Posterior vena cava (tissue), 2 donors: ENCODE data around the gene KRTCAP2. TPM values are rescaled to one million over a fixed set of nuclear protein-coding genes. Genes with fewer than 3 reads are reported as not detected.

ENCODE experiments used
- DNase-seq: peaks from one replicate; pipeline ENCODE4 v3.0.0-alpha.2; 2020; ENCODE audit warnings: low spot score
- intact Hi-C, 2 donors: fragments of 100-400 bp; cut with DNase I; formaldehyde crosslinking; loops; one replicate each; pipeline versions ENCODE4 v1.14.1 to v1.14.2; 2022 to 2023
- total RNA-seq, 2 donors: library from RNA; stranded (reverse); fragmentation: NEBNext Ultra II Directional; extraction: Animal tissue kit (Norgen Biotek cat#: 25700); gene quantifications; one replicate each; pipeline ENCODE4 v1.2.1, GENCODE V29; 2021
- donor health status: DM: yes; HTN: yes; CAD: no.
- donor health status: DM: yes; HTN: yes; CAD: no.

Gene KRTCAP2
- total RNA-seq, 2 donors from 2014 or later = 145 to 146 TPM

DNA sequence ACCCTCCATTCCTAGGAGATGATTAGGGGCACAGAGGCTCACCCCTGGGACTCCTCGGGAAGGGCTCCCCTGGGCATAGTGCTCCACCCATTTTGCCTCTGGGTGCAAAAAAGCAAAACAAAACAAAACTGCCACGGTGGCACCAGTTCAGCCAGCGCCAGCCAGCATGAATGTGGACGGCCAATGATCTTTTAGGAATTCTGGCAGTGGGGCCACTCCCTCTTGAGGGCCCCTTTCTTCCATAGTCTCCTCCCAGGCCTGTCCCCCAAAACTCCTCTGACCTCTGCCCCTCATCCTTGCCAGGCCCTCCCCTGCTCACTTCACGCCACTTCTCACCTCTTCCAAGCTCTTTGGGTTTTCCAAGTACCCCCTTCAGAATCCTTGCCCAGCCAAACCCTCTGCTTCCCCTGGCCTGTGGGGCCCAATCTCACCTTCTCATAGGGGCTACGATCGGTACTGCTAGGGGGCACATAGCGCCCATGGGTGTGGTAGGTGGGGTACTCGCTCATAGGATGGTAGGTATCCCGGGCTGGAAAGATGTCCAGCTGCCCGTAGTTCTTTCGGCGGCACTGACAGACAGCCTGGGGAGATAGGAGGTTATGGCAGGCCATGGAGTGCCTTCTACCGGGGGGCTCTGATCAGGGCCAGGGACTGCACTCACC is 13.8 kb upstream of the KRTCAP2 start:
- intact Hi-C loops = no loop called here
- DNase-seq = no peak

DNA sequence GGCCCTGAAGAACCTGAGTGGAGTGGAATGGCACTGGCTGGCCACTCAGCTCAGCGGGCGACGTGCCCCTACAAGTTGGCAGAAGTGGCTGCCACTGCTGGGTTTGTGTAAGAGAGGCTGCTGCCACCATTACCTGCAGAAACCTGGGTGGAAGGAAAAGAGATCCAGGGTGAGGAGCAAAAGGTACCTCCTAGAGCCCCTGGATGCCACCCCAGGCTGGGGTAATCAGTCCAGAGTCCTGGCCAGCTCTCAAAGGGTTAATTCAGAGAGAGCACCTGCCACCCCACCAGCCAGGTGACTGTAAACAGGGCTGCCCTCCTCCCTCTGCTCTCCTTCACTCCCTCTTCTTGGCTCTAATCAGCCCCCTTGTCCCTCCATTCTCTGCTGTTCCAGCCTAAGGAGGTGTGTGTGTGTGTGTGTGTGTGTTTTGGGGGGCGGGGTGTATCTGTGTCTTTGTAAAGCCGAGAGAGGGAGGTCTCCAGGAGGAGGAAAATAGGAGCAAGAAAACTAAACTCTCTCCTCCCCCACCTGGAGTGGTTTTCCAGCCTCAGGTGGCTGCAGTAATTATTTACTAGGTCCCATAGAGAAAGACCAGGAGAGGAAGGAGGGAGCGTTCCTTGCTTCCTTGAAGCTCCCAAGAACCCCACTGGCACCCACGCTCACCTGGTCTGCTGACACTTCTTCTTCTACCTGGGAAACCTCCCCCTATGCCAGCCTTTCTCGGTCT is 13.1 kb upstream of the KRTCAP2 start:
- intact Hi-C loops = no loop called here
- peak; percentile 65 for DNase-seq

- intact Hi-C loops = no loop called here
- DNase-seq = no peak
Measured at GRCh38 chr1:155185783-155186066, 12.6 kb upstream of the KRTCAP2 start.

GRCh38 chr1:155184835-155185782 is 12.0 kb upstream of the KRTCAP2 start:
- peak; percentile 83 for DNase-seq
- intact Hi-C loops = no loop called here

GRCh38 chr1:155184351-155184811 is 11.3 kb upstream of the KRTCAP2 start:
- DNase-seq = no peak
- intact Hi-C loops = no loop called here

GRCh38 chr1:155183775-155184221 is 10.7 kb upstream of the KRTCAP2 start:
- no peak for DNase-seq
- intact Hi-C loops = no loop called here

GRCh38 chr1:155182052-155182550 is 9.0 kb upstream of the KRTCAP2 start:
- intact Hi-C loops = no loop called here
- DNase-seq = peak; percentile 60

DNA sequence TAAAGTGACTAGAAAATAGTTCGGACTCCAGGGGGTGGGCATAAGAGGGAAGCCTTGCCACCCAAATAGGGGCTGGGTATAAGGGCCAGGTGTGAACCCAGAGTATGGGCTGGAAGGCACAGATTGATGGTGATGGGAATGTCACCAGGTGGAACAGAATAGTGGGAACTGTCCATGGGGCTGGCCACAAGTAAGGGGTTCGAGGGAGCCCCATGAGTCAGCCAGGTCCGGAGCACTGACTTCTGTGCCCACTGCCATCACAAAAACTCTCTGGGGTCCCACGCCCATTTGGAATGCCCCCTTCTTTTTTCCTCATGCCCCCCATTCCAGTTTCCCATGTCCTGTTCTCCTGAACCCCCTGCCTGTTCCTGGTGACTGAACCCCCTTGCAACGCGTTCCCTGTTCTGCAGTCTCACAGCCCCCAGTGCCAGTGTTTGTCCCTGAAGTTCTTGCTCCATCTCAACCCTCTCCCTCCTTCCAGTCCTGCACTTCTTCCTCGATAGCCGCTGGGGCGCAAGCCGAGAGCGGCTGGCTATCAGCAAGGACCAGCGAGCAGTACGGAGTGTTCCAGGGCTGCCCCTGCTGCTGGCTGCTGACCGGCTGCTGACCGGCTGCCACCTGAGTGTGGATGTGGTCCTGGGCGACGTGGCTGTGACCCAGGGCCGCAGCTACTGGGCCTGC is 8.4 kb upstream of the KRTCAP2 start:
- peak; percentile 58 for DNase-seq
- intact Hi-C loops = no loop called here

DNA sequence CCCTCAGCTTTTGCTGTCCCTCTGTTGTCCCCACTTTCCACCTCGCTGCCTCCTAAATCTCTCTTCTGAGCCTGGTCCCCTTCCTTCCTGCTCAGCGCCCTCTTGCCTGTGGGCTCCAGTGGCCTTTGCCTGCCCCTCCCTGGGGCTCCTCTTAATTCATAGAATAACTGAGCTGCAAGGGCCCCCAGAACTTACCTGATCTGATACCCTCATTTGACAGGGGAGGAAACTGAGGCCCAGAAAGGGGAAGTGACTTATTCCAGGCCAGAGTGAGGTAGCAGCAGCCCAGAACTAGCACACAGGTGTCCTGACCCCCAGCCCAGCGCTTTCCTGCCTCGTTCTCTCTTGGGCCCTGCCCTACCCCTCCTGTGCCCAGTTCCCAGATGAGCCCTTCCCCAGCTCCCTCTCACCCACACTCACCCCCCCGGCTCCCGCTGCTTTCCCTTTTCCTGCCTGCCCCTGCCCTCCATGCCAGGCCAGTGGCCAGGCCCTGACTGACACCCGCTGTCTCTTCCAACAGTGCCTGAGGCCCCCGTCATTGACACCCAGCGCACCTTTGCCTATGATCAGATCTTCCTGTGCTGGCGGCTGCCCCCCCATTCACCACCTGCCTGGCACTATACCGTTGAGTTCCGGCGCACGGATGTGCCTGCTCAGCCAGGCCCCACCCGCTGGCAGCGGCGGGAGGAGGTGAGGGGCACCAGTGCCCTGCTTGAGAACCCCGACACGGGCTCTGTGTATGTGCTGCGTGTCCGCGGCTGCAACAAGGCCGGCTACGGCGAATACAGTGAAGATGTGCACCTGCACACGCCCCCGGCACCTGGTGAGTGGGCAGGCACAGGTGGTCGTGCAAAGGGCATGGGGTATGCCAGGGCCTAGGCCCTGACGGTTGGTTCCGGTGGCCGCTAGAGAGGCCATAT is 6.3 kb upstream of the KRTCAP2 start:
- intact Hi-C loops = loop anchor here in 1 of 2 donors (10.0 kb wide), 1 partner anchor 45 kb away; no protein-coding TSS in a partner anchor
- peak; percentile 74 for DNase-seq

- intact Hi-C loops = loop anchor here in 1 of 2 donors (10.0 kb wide), 1 partner anchor 46 kb away; no protein-coding TSS in a partner anchor
- DNase-seq = peak; percentile 78
Measured at GRCh38 chr1:155178441-155179111, 5.5 kb upstream of the KRTCAP2 start.

DNA sequence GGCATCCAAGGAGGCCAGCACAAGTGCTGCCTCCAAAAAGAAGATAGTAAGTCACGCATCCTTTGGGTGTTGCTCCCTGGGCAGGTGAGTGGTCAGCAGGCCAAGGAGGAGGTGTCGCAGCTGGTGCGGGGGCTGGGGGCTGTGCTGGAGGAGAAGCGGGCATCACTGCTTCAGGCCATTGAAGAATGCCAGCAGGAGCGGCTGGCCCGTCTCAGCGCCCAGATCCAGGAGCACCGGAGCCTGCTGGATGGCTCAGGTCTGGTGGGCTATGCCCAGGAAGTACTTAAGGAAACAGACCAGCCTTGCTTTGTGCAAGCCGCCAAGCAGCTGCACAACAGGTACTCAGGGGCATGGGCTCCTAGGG is 4.8 kb upstream of the KRTCAP2 start:
- DNase-seq = peak; percentile 72
- intact Hi-C loops = loop anchor here (2.0 to 10.0 kb wide), 2 partner anchors 47 to 49 kb away; no protein-coding TSS in a partner anchor

GRCh38 chr1:155177192-155177917 is 4.3 kb upstream of the KRTCAP2 start:
- DNase-seq = peak; percentile 62
- intact Hi-C loops = loop anchor here (2.0 to 10.0 kb wide), 2 partner anchors 47 to 49 kb away; no protein-coding TSS in a partner anchor

- intact Hi-C loops = loop anchor here (2.0 to 10.0 kb wide), 2 partner anchors 48 to 50 kb away; no protein-coding TSS in a partner anchor
- DNase-seq = peak; percentile 94
Measured at GRCh38 chr1:155176544-155177071, 3.5 kb upstream of the KRTCAP2 start.

DNA sequence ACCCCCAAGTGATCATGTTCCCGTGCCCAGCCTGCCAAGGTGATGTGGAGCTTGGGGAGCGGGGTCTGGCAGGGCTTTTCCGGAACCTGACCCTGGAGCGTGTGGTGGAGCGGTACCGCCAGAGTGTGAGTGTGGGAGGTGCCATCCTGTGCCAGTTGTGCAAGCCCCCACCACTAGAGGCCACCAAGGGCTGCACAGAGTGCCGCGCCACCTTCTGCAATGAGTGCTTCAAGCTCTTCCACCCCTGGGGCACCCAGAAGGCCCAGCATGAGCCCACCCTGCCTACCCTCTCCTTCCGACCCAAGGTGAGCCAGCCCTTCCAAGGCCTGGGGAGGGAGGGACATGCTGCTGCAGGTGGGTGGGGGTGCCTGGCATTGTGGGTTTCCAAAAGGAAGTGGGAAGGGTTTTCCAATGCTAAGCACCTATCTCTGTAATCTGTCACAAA is 2.8 kb upstream of the KRTCAP2 start:
- intact Hi-C loops = loop anchor here (2.0 to 10.0 kb wide), 2 partner anchors 49 to 51 kb away; no protein-coding TSS in a partner anchor
- no peak for DNase-seq

DNA sequence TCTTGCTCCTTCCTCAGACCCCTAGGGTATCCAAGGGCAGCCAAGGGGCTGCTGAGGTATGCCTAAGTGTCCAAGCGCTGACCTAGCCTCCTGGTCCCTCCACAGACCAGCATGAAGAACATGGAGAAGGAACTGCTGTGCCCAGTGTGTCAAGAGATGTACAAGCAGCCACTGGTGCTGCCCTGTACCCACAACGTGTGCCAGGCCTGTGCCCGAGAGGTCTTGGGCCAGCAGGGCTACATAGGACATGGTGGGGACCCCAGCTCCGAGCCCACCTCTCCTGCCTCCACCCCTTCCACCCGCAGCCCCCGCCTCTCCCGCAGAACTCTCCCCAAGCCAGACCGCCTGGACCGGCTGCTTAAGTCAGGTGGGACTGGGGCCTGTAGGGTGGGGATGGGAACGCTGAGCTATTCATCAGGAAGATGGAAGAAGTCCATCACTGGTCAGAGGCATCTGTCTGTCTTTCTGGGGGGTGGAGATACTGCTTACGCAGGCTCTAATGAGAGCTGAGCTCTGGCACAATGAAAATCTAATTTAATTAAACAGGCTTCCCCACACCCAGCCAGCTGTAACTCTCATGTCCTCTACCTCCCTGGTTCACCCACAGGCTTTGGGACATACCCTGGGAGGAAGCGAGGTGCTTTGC is 2.3 kb upstream of the KRTCAP2 start:
- DNase-seq = no peak

More for the DNA sequence above, 2.3 kb upstream of the KRTCAP2 start:
- intact Hi-C loops = loop anchor here in 1 of 2 donors (10.0 kb wide), 1 partner anchor 49 kb away; no protein-coding TSS in a partner anchor
